GM12874 (cell line): ENCODE measurements around the gene NAB2.

ENCODE experiments used
- CTCF ChIP-seq: IDR thresholded peaks from 2 replicates; pipeline ENCODE4 v1.5.1; 2011; ENCODE audit warnings: low read depth, mild to moderate bottlenecking, control low read depth, low read length, moderate library complexity; ENCODE audit not compliant: insufficient read depth

Gene NAB2

GRCh38 chr12:57088354-57089270, at the start of gene NAB2:
TSS of gene NAB2 (plus strand) at chr12:57089114. CDS start at chr12:57089272, 158 bp downstream.
- no peak for TF ChIP-seq CTCF

DNA sequence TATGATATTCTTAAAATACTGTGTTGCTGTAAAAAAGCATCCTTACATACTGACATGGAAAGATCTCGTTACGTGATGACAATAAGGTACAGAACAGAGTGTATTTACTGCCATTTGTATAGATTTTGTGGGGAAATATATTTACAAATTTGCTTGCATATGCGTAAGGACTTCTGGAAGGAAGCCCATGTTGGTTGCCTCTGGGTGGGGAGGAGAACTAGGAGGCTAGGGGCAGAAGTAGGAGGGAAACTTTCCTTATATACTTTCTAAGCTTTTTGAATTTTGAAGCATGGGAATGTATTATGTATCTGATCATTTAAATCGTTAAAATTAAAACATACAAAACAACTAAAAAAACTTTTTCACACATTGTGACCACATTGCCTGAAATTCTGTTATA, 48.7 kb upstream of the NAB2 start:
- TF ChIP-seq CTCF, result no peak

- no peak for TF ChIP-seq CTCF
Observed at GRCh38 chr12:57040750-57041149, 48.2 kb upstream of the NAB2 start.

- TF ChIP-seq CTCF, result no peak
Observed at GRCh38 chr12:57042695-57043094, 46.2 kb upstream of the NAB2 start.

GRCh38 chr12:57044468-57044867, 44.4 kb upstream of the NAB2 start:
- no peak for TF ChIP-seq CTCF

DNA sequence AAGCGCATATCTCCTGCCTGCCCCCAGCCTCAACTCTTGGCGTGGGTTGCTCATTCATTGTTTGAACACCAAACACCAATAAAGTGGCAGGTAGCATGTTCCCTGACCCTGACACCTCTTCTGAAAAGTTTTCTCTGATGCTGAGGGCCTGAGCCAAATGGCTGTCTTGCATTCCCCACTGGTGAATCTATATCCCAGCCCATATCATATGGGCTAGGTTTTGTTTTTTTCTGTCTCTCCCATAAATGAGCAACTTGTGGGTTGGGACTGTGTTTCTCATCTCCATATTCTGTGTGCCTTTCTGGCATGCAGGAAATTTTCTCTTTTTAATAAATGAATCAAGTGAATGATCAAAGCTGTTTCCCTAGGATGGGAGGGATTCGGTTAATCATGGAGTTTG, 44.0 kb upstream of the NAB2 start:
- no peak for TF ChIP-seq CTCF

- TF ChIP-seq CTCF, result no peak
Observed at GRCh38 chr12:57046086-57046791, 42.7 kb upstream of the NAB2 start.
